ENCODE measurements around the gene ELAVL2.

GRCh38 chr9:23733495-23734078 lies 92.5 kb downstream of the ELAVL2 start:
- TF ChIP-seq CTCF (IDR thresholded peaks at IDR 0.05) = no peak
- no peak for TF ChIP-seq REST (IDR thresholded peaks at IDR 0.05; ENCODE audit: insufficient read depth in 1 of 2, low read depth in 2 of 2, low read length in 1 of 2)
- TF ChIP-seq POLR2AphosphoS5 (IDR thresholded peaks at IDR 0.05; ENCODE audit: low read depth, low read length) = no peak
- no peak for TF ChIP-seq TCF7L2 (IDR thresholded peaks at IDR 0.05; ENCODE audit: low read depth, low read length)
- no peak for TF ChIP-seq SIN3A (IDR thresholded peaks at IDR 0.05; ENCODE audit: borderline replicate concordance, insufficient read depth, low read depth, low read length)

All from Panc1 (cell line).